ENCODE data around the gene KLHL18. TPM values are rescaled to one million over a fixed set of nuclear protein-coding genes. Genes with fewer than 3 reads are reported as not detected.
A peak's percentile ranks its signal among the peaks of the same experiment; 100 is the strongest.

KLHL18 gene
- total and polyA plus RNA-seq, 2 of the 4 experiments (the other 2 are of a cell fraction): 29.1 to 76.2 TPM

DNA sequence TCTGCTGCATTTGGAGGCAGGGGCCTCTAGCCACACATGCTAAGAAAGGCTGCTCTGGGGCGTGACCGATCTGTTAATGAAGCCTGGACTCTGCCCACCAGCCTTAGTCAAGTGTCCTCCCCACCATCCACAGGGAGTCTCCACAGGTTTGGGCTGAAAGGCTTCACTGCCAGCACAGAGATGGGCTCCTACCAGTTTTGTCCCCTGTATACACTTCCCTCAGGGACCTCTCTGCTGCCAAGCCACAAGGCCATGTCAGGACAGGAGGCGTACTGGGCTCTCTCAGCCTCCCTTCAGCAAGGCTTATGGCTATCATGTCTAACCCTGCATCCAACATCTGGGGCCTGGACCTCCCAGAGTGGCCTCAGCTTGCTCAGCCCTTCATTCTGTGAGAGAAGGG lies 23.6 kb upstream of the KLHL18 start:
- no peaks in the 10 kb centered on the region for H3K36me3 ChIP-seq (ENCODE audit: control insufficient read depth, insufficient read depth, low read length)
- no peak for ATAC-seq (ENCODE audit: low read depth)
- no peak overlapping the region for H3K14ac ChIP-seq (replicated peaks; ENCODE audit: low read depth, low read length)
- BruUV-seq (replicated peaks): no TSS peak
- WGBS, 2 experiments (ENCODE audit: extremely low coverage in 2 of 2, insufficient read length in 1 of 2): no CpG with 5 or more reads among the region's 3 CpGs
- H3K27me3 ChIP-seq (ENCODE audit: control insufficient read depth, insufficient read depth, low read length): peaks cover 27% of the 10 kb centered on the region
- no peak overlapping the region for H4K5ac ChIP-seq (ENCODE audit: low read depth, low read length)
- no peak overlapping the region for H2AFZ ChIP-seq (replicated peaks; ENCODE audit: low read length, poor library complexity)
- H2BK120ac ChIP-seq (ENCODE audit: low read depth, low read length): no peak overlapping the region
- no peaks in the 10 kb centered on the region for H4K20me1 ChIP-seq (ENCODE audit: insufficient read depth, low read length)
- H4K8ac ChIP-seq (ENCODE audit: low read depth in 2 of 2, low read length in 2 of 2): no peak overlapping the region
- dilution Hi-C loops (cut with HindIII; ENCODE audit: low sequenced_read_pairs, unreplicated experiment) (no loop called here), intact Hi-C loops (cut with micrococcal nuclease) (no loop called here), in situ Hi-C loops (cut with MboI; ENCODE audit: low sequenced_read_pairs) (no loop called here)
- no peak for DNase-seq
- H3K56ac ChIP-seq (ENCODE audit: extremely low read depth, insufficient read depth, low read length): no peak overlapping the region
- no peaks in the 10 kb centered on the region for H3K79me1 ChIP-seq (ENCODE audit: low read depth in 1 of 2, low read length in 2 of 2)
- POLR2A ChIA-PET (ENCODE audit: unreplicated experiment): no interaction called here
- H3K4me1 ChIP-seq (ENCODE audit: control insufficient read depth, insufficient read depth, low read length): no peaks in the 10 kb centered on the region
- CTCF ChIA-PET: no interaction called here
- no peak overlapping the region for H2BK5ac ChIP-seq (ENCODE audit: low read depth, low read length, poor library complexity, severe bottlenecking)
- H3K9me3 ChIP-seq (ENCODE audit: control insufficient read depth, insufficient read depth, low read length): no peaks in the 10 kb centered on the region
- no peak overlapping the region; the same call in 1 of the 2 replicates for H2AK5ac ChIP-seq (ENCODE audit: low read depth, low read length)
- no peak overlapping the region for H3K9ac ChIP-seq (ENCODE audit: low read depth, low read length)
- H3K23ac ChIP-seq (ENCODE audit: low read depth, low read length): no peak overlapping the region
- H3K4ac ChIP-seq (ENCODE audit: low read depth, low read length): no peak overlapping the region
- no peaks in the 10 kb centered on the region for H3K9me1 ChIP-seq (ENCODE audit: insufficient read depth, low read length)
- H2BK20ac ChIP-seq (ENCODE audit: low read depth, low read length): no peak overlapping the region
- H3K27ac ChIP-seq (ENCODE audit: insufficient read depth, low read length): no peak overlapping the region
- H4K91ac ChIP-seq (ENCODE audit: insufficient read depth, low read depth, low read length): no peak overlapping the region
- H3K18ac ChIP-seq (ENCODE audit: low read depth, low read length): no peak overlapping the region
- H3K4me3 ChIP-seq (ENCODE audit: insufficient read depth, low read depth, low read length): no peak overlapping the region
- peak overlapping the region; percentile 61 for H2AK9ac ChIP-seq (replicated peaks; ENCODE audit: low read depth, low read length, poor library complexity)
- TF ChIP-seq SMC3 (IDR thresholded peaks at IDR 0.05; ENCODE audit: low read depth, low read length) (no peak), RCOR1 (IDR thresholded peaks at IDR 0.05; ENCODE audit: insufficient replicate concordance, low read length) (no peak), CEBPB (IDR thresholded peaks at IDR 0.05; ENCODE audit: low read depth, low read length) (no peak)
- no peak overlapping the region for H2BK15ac ChIP-seq (ENCODE audit: low read depth, low read length)
- H3K4me2 ChIP-seq (ENCODE audit: low read depth, low read length): no peak overlapping the region

Data from IMR-90 (cell line).